GM19238 (cell line): Measurements from ENCODE around the gene CST4.
"Not testable (repeated sequence)": the region's sequence is repeated elsewhere in the genome, so short reads cannot be mapped to it uniquely, and the experiment has no call there.

Source experiments
- DNase-seq: peaks from one replicate; pipeline ENCODE4 v3.0.0; 2011; ENCODE audit warnings: low spot score; ENCODE audit not compliant: insufficient read length

Gene CST4

GRCh38 chr20:23643659-23644058 lies 45.2 kb downstream of the CST4 start:
- no peak for DNase-seq

GRCh38 chr20:23641936-23642751 lies 46.7 kb downstream of the CST4 start:
- no peak for DNase-seq

DNA sequence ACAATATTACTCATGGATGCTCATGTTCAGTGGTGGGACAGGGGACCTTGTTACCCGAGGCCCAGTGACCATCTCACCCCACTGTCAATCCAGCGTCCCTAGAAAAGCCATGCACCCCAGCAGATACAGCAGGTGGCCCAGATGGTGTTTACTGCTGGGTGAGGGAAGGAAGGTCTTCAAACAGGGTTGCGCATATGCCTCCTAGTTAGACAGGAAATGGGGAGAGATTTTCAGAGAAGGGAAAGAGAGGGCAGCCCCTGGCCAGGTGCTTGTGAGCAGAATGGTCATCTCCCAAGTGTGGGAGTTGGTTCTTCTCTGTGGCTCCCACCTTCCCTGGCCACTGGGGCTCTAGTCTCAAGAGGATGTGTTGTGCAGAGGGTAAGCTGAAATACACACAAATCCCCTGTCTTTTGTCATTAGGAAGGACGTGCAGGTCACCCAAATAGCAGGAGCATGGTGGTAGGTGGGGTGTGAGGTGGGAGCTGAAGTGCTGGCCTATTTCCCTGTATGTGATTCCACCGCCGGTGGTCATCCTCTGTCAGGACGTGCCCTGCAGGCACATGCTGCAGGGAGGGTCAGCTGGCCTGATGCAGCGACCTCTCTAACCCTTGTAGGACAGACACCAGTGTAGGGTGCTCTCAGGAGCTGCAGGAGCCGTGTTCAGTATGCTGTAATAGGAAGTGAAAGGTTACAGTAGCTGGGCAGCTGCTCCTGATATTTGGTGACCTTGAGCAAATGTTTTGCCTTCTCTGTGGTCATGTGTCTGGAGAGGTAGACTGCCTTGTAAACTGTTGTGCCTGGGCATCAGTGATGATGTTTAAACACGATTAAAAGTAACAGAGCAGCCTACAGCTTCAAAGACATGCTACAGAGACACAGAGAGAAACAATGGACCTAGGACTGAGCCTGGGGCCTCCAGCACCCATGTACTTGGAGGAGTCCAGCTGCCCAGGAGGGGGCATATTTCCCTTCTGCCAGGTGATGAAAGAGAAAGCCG lies 47.9 kb downstream of the CST4 start:
- no peak for DNase-seq

GRCh38 chr20:23640018-23640601 lies 48.7 kb downstream of the CST4 start:
- DNase-seq: no peak

GRCh38 chr20:23639490-23639958 lies 49.3 kb downstream of the CST4 start:
- no peak for DNase-seq

DNA sequence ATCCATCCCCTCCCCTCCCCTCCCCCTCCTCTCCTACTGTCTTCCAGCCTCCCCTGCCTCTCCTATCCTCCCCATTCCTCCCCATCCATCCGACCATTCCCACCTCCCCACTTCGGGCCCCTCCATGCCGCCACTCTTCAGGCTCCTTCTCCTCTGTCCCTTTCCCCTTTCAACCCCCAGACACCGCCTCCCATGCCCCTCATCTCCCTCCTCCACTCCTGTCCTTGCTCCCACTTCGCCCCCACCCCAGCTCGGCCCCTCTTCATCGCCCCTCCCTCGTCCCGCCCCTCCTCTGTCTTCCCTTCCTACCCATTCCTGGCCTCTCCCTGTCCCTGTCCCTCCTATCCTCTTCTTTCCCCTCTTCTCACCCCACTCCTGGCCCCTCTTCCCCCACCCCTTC lies 50.5 kb downstream of the CST4 start:
- DNase-seq: no peak

DNA sequence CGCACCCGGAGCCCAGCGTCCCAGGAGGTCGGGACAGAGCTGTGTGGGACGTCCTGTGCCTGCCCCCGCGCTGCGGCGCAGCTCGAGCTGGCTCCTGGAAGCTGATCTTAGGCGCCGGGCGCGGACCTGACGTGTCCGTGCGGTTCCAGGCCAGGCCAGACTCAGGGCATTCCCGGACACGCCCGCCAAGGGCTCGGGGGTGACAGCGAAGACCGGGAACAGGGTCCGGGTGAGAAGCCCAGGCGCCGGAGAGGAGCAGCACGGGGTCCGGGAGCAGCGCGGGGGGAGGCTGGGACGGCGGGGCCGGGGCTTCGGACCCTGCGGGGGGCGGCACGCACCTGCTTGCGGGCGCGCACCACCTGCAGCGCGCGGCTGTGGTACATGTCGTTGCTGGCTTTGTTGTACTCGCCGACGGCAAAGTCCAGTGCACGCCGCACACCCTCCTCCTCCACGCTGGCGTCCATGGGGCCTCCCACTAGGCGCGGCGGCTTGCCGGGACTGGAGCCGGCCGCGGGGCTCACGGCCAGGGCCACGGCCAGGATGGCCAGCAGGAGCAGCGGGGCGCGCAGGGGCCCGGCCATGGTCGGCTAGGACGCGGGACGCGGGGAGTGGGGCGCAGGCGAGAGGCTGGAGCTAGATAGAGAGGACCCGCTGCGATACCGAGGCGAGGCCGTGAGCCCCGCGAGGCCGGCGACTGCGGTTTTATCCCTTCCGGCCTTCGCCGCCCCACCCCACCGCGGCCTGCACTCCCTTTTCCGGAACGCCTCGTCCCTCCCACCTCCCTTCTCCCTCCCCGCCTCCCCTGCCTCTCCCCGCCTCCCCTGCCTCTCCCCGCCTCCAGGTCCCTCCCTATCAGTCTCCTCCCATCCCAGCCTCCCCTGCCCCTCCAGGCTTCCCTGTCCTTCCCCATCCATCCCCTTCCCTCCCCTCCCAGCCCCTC lies 51.3 kb downstream of the CST4 start, which contains the start of gene CST3:
Gene CST3 (minus strand): TSS at position 674 of the 940 bp plus-strand sequence. CDS start 93 bp downstream, at position 581.
- DNase-seq: peak; percentile 68

DNA sequence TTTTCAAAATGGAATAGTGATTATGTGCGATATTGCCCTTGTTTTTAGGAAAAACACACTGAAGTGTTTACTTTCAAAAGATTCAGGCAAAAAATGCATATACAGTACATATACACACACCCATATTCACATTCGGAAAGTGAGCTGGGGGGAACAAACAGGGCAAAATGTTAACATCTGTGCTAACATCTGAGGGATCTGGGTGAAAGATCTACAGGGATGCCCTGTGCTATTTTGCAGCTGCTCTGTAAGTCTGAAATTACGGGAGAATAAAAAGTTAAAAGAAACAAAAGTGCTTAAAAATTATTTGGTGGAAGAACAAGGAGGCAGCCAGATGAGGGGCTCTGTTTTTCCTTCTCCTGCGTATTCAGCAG lies 51.9 kb downstream of the CST4 start:
- no peak for DNase-seq

DNA sequence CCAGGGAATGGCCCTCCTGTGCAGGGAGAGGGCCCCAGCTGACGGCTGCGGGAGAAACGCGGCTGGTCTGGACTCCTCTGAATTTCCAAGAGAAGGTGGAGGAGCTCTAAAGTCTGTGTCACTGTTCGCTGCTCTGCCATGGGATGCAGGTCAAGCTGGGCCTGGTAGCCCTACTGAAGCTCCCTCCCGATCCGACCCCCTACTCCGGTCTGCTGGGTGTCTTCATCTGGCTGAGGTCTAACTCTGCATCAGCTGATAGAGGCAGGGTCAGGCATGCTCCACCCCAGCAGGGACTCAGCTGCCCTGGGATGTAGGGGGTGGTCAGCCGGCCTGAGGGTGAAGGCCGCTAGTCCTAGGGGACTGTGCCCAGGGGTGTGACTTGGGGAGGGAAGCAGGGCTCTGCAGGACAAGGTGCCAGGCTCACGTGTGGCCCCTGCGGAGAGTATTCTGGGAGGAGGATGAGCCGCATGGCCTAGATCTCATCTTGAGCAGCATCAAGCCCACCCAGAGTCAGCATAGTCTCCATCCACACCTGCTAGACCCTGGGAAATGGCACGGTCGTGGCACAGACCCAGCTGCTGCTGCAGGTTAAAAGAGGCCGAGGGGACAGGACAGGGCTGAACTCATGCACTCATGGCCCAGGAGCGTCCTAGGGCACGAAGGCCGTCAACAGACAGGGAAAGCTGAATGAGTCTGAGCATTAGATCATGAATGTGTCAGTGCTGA lies 52.5 kb downstream of the CST4 start:
- DNase-seq: no peak

DNA sequence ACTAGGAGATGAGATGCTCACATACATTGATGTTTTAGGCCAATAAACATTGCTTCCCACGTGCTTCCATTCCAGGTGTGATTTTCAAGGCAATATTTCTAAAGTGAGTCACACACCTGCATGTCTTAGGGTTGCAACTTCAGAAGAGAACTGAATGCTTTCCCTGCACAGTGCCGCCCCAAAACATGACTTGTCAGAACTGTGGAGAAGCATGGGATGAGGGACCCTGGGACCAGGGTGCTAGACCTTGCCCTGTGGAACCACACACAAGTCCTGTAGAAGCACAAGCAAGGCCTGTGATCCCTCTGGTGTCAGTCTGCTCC lies 53.1 kb downstream of the CST4 start:
- DNase-seq: not testable (repeated sequence)
